Measurements from ENCODE around the gene ERBIN.

- TF ChIP-seq CTCF (IDR thresholded peaks at IDR 0.05) = no peak
- no peak for TF ChIP-seq POLR2AphosphoS5 (IDR thresholded peaks at IDR 0.05)
- no peak for TF ChIP-seq POLR2A (IDR thresholded peaks at IDR 0.05)
These were observed 40.0 kb upstream of the ERBIN start for GRCh38 chr5:65886387-65886786.
